HEK293 (cell line): Measurements from ENCODE around the gene GASK1B.

Experiments used
- BCL11A ChIP-seq: fragments of 450-650 bp; formaldehyde crosslinking; IDR thresholded peaks from 2 replicates; pipeline ENCODE4 v1.5.1; 2016; ENCODE audit warnings: low read depth, missing biosample characterization, missing genetic modification characterization
- GLI2 ChIP-seq: fragments of 450-650 bp; formaldehyde crosslinking; IDR thresholded peaks from 2 replicates; pipeline ENCODE4; 2017; ENCODE audit warnings: missing biosample characterization, missing genetic modification characterization, low read depth, borderline replicate concordance
- KLF9 ChIP-seq: fragments of 450-650 bp; formaldehyde crosslinking; IDR thresholded peaks from 2 replicates; pipeline ENCODE4 v1.5.1; 2016; ENCODE audit warnings: missing biosample characterization, missing genetic modification characterization, low read depth
- OVOL3 ChIP-seq: fragments of 450-650 bp; formaldehyde crosslinking; IDR thresholded peaks from 2 replicates; pipeline ENCODE4 v1.5.1; 2016; ENCODE audit warnings: missing biosample characterization, missing genetic modification characterization
- PRDM1 ChIP-seq: fragments of 450-650 bp; formaldehyde crosslinking; IDR thresholded peaks from 2 replicates; pipeline ENCODE4; 2016; ENCODE audit warnings: missing biosample characterization, missing genetic modification characterization
- SP3 ChIP-seq: fragments of 450-650 bp; formaldehyde crosslinking; IDR thresholded peaks from 2 replicates; pipeline ENCODE4 v1.5.1; 2016; ENCODE audit warnings: missing biosample characterization, missing genetic modification characterization
- TRIM28 ChIP-seq: IDR thresholded peaks from 2 replicates; pipeline ENCODE4 v1.6.1; 2011; ENCODE audit warnings: low read length, control low read depth, borderline replicate concordance
- WT1 ChIP-seq: fragments of 450-650 bp; formaldehyde crosslinking; IDR thresholded peaks from 2 replicates; pipeline ENCODE4 v1.5.1; 2016; ENCODE audit warnings: missing biosample characterization, missing genetic modification characterization
- YY2 ChIP-seq: fragments of 450-650 bp; formaldehyde crosslinking; IDR thresholded peaks from 2 replicates; pipeline ENCODE4 v1.5.1; 2016; ENCODE audit warnings: missing biosample characterization, missing genetic modification characterization
- ZBTB17 ChIP-seq: fragments of 450-650 bp; formaldehyde crosslinking; IDR thresholded peaks from 2 replicates; pipeline ENCODE4 v1.5.1; 2016; ENCODE audit warnings: missing biosample characterization, missing genetic modification characterization
- ZBTB7A ChIP-seq: fragments of 450-650 bp; formaldehyde crosslinking; IDR thresholded peaks from 2 replicates; pipeline ENCODE4 v1.5.1; 2016; ENCODE audit warnings: low read depth, missing biosample characterization, missing genetic modification characterization
- ZFP3 ChIP-seq: fragments of 450-650 bp; formaldehyde crosslinking; IDR thresholded peaks from 2 replicates; pipeline ENCODE4 v1.5.1; 2016; ENCODE audit warnings: low read depth, missing biosample characterization, missing genetic modification characterization
- ZIC2 ChIP-seq: fragments of 450-650 bp; formaldehyde crosslinking; IDR thresholded peaks from 2 replicates; pipeline ENCODE4 v1.5.1; 2016; ENCODE audit warnings: missing biosample characterization, missing genetic modification characterization
- ZNF114 ChIP-seq: fragments of 450-650 bp; formaldehyde crosslinking; IDR thresholded peaks from 2 replicates; pipeline ENCODE4 v1.5.0; 2017; ENCODE audit warnings: missing biosample characterization, missing genetic modification characterization
- ZNF146 ChIP-seq: fragments of 450-650 bp; formaldehyde crosslinking; IDR thresholded peaks from 2 replicates; pipeline ENCODE4 v1.5.1; 2016; ENCODE audit warnings: missing biosample characterization, missing genetic modification characterization
- ZNF157 ChIP-seq: fragments of 450-650 bp; formaldehyde crosslinking; IDR thresholded peaks from 2 replicates; pipeline ENCODE4 v1.5.1; 2016; ENCODE audit warnings: missing biosample characterization, missing genetic modification characterization
- ZNF174 ChIP-seq: fragments of 450-650 bp; formaldehyde crosslinking; IDR thresholded peaks from 2 replicates; pipeline ENCODE4 v1.5.0; 2017; ENCODE audit warnings: missing biosample characterization, mild to moderate bottlenecking, missing genetic modification characterization
- ZNF2 ChIP-seq: fragments of 450-650 bp; formaldehyde crosslinking; IDR thresholded peaks from 2 replicates; pipeline ENCODE4 v1.5.1; 2016; ENCODE audit warnings: missing biosample characterization, missing genetic modification characterization
- ZNF248 ChIP-seq: fragments of 450-650 bp; formaldehyde crosslinking; IDR thresholded peaks from 2 replicates; pipeline ENCODE4 v1.5.1; 2017; ENCODE audit warnings: missing biosample characterization, missing genetic modification characterization
- ZNF266 ChIP-seq: fragments of 450-650 bp; formaldehyde crosslinking; IDR thresholded peaks from 2 replicates; pipeline ENCODE4 v1.5.1; 2016; ENCODE audit warnings: missing biosample characterization, missing genetic modification characterization, low read depth
- ZNF354C ChIP-seq: fragments of 450-650 bp; formaldehyde crosslinking; IDR thresholded peaks from 2 replicates; pipeline ENCODE4 v1.5.1; 2016; ENCODE audit warnings: missing biosample characterization, missing genetic modification characterization, low read depth, borderline replicate concordance
- ZNF48 ChIP-seq: fragments of 450-650 bp; formaldehyde crosslinking; IDR thresholded peaks from 2 replicates; pipeline ENCODE4 v1.5.1; 2016; ENCODE audit warnings: missing biosample characterization, missing genetic modification characterization
- ZNF501 ChIP-seq: fragments of 450-650 bp; formaldehyde crosslinking; IDR thresholded peaks from 2 replicates; pipeline ENCODE4 v1.5.1; 2016; ENCODE audit warnings: missing biosample characterization, missing genetic modification characterization
- ZNF521 ChIP-seq: fragments of 450-650 bp; formaldehyde crosslinking; IDR thresholded peaks from 2 replicates; pipeline ENCODE4 v1.5.1; 2017; ENCODE audit warnings: missing biosample characterization, mild to moderate bottlenecking, missing genetic modification characterization
- ZNF530 ChIP-seq: fragments of 450-650 bp; formaldehyde crosslinking; IDR thresholded peaks from 2 replicates; pipeline ENCODE4 v1.5.1; 2016; ENCODE audit warnings: low read depth, missing biosample characterization, missing genetic modification characterization
- ZNF585B ChIP-seq: fragments of 450-650 bp; formaldehyde crosslinking; IDR thresholded peaks from 2 replicates; pipeline ENCODE4 v1.5.1; 2016; ENCODE audit warnings: missing biosample characterization, missing genetic modification characterization
- ZNF610 ChIP-seq: fragments of 450-650 bp; formaldehyde crosslinking; IDR thresholded peaks from 2 replicates; pipeline ENCODE4 v1.5.1; 2016; ENCODE audit warnings: missing biosample characterization, missing genetic modification characterization, borderline replicate concordance
- ZNF623 ChIP-seq: fragments of 450-650 bp; formaldehyde crosslinking; IDR thresholded peaks from 2 replicates; pipeline ENCODE4 v1.5.1; 2016; ENCODE audit warnings: missing biosample characterization, missing genetic modification characterization
- ZNF677 ChIP-seq: fragments of 450-650 bp; IDR thresholded peaks from 2 replicates; pipeline ENCODE4 v1.5.0; 2018; ENCODE audit warnings: missing biosample characterization, mild to moderate bottlenecking, missing genetic modification characterization, moderate library complexity
- ZNF830 ChIP-seq: fragments of 450-650 bp; IDR thresholded peaks from 2 replicates; pipeline ENCODE4 v1.5.0; 2018; ENCODE audit warnings: missing biosample characterization, missing genetic modification characterization, low read depth, mild to moderate bottlenecking, moderate library complexity
- ZSCAN16 ChIP-seq: fragments of 450-650 bp; formaldehyde crosslinking; IDR thresholded peaks from 2 replicates; pipeline ENCODE4 v1.5.1; 2016; ENCODE audit warnings: missing biosample characterization, missing genetic modification characterization
- TF ChIP-seq, protein P1 (sequence below): sonication (generic); formaldehyde crosslinking; IDR thresholded peaks from 2 replicates; pipeline ENCODE4 v1.8.1; 2022; ENCODE audit warnings: mild to moderate bottlenecking, moderate library complexity, missing genetic modification reagents
- TF ChIP-seq, protein P2 (sequence below): fragments of 450-650 bp; formaldehyde crosslinking; IDR thresholded peaks from 2 replicates; pipeline ENCODE4 v1.5.1; 2017; ENCODE audit warnings: missing biosample characterization, missing genetic modification characterization
- TF ChIP-seq, protein P3 (sequence below): fragments of 450-650 bp; formaldehyde crosslinking; IDR thresholded peaks from 2 replicates; pipeline ENCODE4 v1.5.1; 2016; ENCODE audit warnings: missing biosample characterization, missing genetic modification characterization
- TF ChIP-seq, protein P4 (sequence below): fragments of 450-650 bp; formaldehyde crosslinking; conservative IDR thresholded peaks from 2 replicates; pipeline ENCODE4 v1.5.1; 2016; ENCODE audit warnings: low read depth, missing biosample characterization, missing genetic modification characterization

Gene GASK1B

DNA sequence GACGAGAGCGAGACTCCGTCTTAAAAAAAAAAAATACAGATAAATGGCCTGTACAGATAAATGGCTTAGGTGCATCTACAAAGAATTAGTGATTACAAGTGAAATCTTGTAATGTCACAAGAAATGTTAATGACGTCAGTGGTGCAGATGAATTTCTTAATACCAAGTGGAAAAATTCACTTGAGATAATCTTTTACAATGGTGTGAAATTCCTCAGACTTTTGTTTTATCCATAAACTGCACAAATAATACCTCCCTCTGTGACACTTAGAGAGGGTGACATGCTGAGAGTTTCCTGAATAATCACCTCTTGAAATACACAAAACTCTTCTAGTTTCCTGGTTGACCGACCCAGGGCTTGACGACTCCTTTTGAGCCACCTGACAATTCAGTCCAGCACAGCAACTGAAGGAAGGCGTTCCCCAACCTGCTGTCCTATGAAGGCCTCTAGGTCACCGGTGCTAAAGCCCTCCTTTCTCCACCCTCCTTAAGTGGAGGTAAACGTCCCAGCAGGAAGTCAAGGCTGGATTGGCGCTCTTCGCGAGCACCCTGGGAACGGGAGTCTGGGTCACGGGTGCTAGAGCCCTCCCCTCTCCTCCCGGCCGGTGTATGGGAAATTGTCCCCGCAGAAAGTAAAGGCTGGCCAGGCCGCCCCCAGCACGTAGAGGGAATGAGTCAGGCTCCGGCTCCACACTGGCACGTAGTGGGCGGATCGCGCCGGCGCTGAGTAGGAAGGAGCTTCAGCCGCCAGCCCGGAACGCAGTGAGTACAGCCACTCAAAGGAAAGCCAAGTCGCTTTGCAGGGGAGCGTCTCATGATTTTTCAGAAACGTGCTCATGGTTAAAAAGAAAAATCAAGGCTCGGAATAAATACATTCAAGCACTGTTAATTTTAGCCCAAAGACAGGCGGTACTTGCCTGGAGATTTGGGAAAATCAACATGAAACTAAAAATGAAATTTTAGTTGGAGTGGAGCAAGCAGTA, 37.3 kb upstream of the GASK1B start, which contains the start of gene TMEM144 (continued):
- TF ChIP-seq OVOL3 (tag by site-specific recombination) (no peak), SP3 (tag by site-specific recombination) (peak; percentile 71), GLI2 (tag by site-specific recombination) (no peak), WT1 (tag by site-specific recombination) (peak; percentile 26; the same call in 1 of the 2 replicates), ZNF157 (tag by site-specific recombination) (no peak), ZNF585B (tag by site-specific recombination) (no peak), ZNF248 (no peak), ZNF266 (tag by site-specific recombination) (no peak), ZNF146 (tag by site-specific recombination) (no peak), ZNF623 (tag by site-specific recombination) (no peak), ZNF354C (tag by site-specific recombination) (no peak), ZFP3 (tag by site-specific recombination) (no peak), ZNF174 (tag by site-specific recombination) (no peak), ZNF114 (tag by site-specific recombination) (no peak), ZNF830 (tag by site-specific recombination) (no peak), ZNF501 (tag by site-specific recombination) (no peak), BCL11A (tag by site-specific recombination) (no peak), ZNF521 (tag by site-specific recombination) (no peak), ZNF610 (tag by site-specific recombination) (no peak), ZBTB7A (tag by site-specific recombination) (no peak), ZBTB17 (tag by site-specific recombination) (peak; percentile 53; the same call in 1 of the 2 replicates), PRDM1 (tag by site-specific recombination) (no peak), KLF9 (tag by site-specific recombination) (0 out of 2 replicates have a peak, but pooled peaks have one; percentile 17), ZNF677 (no peak), ZSCAN16 (tag by site-specific recombination) (no peak), ZIC2 (tag by site-specific recombination) (peak; percentile 29; the same call in 1 of the 2 replicates), ZNF48 (tag by site-specific recombination) (no peak), YY2 (tag by site-specific recombination) (no peak), TRIM28 (peak; percentile 67; the same call in 1 of the 2 replicates), ZNF2 (tag by site-specific recombination) (no peak), ZNF530 (no peak)
- TF ChIP-seq, protein P1, sequence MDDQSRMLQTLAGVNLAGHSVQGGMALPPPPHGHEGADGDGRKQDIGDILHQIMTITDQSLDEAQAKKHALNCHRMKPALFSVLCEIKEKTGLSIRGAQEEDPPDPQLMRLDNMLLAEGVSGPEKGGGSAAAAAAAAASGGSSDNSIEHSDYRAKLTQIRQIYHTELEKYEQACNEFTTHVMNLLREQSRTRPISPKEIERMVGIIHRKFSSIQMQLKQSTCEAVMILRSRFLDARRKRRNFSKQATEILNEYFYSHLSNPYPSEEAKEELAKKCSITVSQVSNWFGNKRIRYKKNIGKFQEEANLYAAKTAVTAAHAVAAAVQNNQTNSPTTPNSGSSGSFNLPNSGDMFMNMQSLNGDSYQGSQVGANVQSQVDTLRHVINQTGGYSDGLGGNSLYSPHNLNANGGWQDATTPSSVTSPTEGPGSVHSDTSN (CRISPR knock-in tag): no peak
- TF ChIP-seq, protein P2, sequence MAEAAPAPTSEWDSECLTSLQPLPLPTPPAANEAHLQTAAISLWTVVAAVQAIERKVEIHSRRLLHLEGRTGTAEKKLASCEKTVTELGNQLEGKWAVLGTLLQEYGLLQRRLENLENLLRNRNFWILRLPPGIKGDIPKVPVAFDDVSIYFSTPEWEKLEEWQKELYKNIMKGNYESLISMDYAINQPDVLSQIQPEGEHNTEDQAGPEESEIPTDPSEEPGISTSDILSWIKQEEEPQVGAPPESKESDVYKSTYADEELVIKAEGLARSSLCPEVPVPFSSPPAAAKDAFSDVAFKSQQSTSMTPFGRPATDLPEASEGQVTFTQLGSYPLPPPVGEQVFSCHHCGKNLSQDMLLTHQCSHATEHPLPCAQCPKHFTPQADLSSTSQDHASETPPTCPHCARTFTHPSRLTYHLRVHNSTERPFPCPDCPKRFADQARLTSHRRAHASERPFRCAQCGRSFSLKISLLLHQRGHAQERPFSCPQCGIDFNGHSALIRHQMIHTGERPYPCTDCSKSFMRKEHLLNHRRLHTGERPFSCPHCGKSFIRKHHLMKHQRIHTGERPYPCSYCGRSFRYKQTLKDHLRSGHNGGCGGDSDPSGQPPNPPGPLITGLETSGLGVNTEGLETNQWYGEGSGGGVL (tag by site-specific recombination): peak; percentile 53; the same call in 1 of the 2 replicates
- TF ChIP-seq, protein P3, sequence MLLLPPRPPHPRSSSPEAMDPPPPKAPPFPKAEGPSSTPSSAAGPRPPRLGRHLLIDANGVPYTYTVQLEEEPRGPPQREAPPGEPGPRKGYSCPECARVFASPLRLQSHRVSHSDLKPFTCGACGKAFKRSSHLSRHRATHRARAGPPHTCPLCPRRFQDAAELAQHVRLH (tag by site-specific recombination): no peak
- TF ChIP-seq, protein P4, sequence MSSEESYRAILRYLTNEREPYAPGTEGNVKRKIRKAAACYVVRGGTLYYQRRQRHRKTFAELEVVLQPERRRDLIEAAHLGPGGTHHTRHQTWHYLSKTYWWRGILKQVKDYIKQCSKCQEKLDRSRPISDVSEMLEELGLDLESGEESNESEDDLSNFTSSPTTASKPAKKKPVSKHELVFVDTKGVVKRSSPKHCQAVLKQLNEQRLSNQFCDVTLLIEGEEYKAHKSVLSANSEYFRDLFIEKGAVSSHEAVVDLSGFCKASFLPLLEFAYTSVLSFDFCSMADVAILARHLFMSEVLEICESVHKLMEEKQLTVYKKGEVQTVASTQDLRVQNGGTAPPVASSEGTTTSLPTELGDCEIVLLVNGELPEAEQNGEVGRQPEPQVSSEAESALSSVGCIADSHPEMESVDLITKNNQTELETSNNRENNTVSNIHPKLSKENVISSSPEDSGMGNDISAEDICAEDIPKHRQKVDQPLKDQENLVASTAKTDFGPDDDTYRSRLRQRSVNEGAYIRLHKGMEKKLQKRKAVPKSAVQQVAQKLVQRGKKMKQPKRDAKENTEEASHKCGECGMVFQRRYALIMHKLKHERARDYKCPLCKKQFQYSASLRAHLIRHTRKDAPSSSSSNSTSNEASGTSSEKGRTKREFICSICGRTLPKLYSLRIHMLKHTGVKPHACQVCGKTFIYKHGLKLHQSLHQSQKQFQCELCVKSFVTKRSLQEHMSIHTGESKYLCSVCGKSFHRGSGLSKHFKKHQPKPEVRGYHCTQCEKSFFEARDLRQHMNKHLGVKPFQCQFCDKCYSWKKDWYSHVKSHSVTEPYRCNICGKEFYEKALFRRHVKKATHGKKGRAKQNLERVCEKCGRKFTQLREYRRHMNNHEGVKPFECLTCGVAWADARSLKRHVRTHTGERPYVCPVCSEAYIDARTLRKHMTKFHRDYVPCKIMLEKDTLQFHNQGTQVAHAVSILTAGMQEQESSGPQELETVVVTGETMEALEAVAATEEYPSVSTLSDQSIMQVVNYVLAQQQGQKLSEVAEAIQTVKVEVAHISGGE (tag by site-specific recombination): 0 out of 2 replicates have a peak, but pooled peaks have one; percentile 27
